ENCODE measurements around the gene DOCK2.
"Not testable (repeated sequence)": the region's sequence is repeated elsewhere in the genome, so short reads cannot be mapped to it uniquely, and the experiment has no call there.

Gene DOCK2

DNA sequence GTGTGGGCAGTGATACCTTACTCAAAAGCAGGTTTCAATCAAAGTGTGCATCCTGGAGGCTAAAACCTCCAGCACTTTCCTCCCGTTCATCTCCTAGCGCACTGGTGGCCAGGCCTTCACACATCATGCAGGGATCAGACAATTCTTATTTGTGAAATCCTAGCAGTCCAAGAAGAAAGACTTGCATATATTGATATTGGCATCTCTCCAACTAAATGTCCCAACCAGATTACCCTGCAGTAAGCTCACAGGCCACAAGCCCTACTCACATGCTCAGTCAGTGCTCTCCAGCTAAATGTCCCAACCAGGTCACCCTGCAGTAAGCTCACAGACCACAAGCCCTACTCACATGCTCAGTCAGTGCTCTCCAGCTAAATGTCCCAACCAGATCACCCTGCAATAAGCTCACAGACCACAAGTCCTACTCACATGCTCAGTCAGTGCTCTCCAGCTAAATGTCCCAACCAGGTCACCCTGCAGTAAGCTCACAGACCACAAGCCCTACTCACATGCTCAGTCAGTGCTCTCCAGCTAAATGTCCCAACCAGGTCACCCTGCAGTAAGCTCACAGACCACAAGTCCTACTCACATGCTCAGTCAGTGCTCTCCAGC, 196.7 kb downstream of the DOCK2 start:
- DNase-seq = not testable (repeated sequence)

DNA sequence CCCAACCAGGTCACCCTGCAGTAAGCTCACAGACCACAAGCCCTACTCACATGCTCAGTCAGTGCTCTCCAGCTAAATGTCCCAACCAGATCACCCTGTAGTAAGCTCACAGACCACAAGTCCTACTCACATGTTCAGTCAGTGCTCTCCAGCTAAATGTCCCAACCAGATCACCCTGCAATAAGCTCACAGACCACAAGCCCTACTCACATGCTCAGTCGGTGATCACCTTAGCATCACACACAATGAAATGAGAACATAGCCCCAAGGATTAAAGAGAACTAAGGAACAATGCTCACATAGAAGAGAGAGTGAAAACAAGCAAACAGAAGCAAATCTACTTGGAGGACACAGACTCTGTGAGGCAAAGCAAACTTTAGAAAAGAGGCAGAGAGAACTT, 197.5 kb downstream of the DOCK2 start:
- not testable (repeated sequence) for DNase-seq

DNA sequence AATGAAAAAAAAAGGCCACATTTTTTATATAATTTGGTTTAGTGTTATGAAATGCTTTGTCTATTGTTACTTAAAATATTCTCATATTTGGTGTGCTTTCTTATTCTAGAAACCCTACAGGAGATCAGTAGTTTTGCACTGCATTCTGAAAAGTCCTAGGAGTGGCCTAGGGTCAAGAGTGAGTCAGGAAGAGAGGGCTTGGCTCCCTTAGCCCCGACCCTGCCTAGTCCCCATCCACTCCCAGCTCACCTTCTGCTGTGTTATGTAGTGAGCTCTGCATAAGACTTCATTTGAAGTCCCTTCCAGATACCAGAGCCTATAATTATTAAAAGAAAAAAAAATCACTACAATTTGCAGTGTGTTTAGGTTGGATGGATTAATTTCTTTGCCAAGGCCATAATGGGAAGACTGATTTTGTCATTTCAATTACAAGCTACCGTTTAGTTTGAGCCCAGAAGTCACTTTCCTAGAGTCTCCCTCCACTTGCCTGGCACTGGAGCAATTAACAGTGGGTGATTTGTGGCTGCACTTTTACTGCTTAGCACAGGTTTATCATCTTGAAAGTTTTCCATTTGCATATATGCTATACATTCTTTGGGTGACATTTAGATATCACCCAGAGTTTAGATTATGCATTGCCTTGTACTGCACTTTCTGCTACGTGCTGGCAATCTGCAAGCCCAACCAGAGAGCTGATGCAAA, 199.9 kb downstream of the DOCK2 start:
- no peak for DNase-seq

DNA sequence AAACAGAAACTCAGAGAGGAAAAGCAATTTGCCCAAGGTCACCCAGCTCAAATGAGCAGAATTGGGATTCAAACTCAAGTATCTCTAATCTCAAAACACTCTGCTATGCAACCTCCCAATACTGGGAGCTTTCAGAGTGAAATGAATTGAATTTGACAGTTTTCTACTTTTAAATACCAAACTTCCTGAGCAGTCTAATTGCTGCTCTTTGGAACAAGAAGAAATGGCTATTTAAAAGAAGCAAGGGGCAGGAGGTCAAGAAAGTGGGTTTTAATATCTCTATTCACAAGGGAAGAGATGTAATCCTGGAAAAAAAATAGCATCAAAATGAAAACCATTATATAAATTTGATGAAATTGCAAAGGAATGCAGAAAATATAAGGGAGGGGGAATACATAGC, 200.6 kb downstream of the DOCK2 start:
- DNase-seq = no peak

DNA sequence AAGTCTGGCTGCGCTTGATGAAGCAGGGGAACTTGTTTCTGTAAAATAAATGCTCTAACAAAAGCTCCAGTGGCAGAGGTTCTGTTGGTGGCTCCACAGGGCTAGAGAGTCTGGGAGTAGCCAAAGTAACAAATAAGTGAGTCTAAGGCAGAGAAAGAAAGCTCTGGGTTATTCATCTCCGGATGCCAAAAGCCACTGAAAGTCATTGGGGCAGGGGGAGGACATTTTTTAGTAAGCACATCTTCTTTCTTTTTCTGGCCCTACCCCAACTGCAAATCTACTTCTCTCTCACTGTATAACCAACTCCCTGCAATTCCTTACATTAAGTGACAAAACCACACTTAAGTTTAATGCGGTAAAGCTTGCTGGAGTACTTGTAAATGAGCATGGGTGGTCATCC, 201.6 kb downstream of the DOCK2 start:
- DNase-seq = no peak

DNA sequence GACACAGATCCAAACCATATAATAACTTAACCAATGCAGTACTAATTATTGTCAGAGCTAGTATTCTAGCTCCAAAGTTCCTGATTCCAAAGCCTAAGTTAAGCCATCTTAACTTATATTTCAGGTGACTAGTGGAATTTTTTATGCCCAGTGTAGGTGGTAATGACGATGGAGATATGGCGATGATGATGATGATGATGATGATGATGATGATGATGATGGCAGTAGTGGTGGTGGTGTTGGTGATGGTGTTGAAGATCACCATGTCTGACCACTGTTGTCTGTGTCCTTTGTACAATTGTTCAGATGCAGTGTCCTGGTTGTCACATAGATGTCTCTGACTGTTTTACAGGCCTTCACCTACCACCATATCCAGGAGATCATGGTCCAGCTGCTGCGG, 203.3 kb downstream of the DOCK2 start:
- DNase-seq = no peak

DNA sequence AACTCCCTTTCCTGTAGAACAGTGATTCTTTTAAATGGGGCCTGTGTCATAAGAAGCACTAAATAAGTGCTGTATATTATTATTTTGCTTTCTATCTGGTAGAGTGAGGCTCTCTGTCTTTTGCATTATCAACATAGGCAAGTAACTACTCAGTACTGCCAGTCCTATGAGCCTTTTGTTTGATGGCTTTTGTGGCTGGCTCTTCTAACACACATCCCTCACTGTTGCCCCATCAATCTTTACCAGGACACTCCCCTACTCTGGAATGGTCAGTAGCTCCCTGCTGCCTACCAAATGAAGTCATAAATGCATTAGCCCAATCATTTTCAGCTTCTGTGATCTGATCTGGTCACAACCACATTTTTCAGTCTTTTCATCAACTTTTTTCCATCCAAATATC, 205.6 kb downstream of the DOCK2 start:
- DNase-seq = no peak

DNA sequence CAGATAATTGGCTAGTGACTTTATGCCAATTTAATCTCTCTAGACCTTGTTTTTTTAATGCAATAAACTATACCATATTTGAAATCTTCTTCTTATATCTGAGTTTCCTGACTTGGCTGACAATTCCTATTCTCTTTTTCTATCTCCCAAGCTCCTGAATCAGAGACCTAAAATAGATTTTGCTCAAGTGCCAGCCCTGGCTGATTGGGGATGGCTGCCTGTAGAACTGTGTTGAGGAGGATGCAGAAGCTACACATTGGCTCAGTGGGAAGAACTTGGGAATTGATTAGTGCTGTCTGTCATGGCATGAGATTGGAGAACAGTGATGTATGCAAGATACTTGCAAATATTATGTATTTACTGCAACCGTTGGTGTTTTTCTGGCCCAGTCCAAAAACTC, 210.4 kb downstream of the DOCK2 start:
- DNase-seq = no peak

DNA sequence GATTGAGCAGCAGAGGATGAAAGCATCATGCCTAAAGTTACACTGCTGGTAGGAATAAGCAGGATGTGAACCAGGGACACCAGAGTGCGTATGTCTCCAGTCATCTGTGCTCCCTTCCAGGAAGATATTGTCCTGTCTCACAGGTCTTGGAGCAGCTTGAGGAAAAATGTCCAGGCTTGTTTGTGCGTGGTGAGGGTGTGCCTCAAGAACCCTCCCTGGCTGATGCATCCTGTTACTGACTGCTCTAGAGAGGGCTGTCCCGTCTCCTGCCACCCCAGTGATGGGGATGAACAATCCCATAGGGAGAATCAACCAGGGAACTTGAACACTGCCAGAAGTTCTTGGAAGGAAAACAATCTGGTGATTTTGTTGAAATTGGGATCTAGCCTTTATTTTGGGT, 211.2 kb downstream of the DOCK2 start:
- DNase-seq = no peak

DNA sequence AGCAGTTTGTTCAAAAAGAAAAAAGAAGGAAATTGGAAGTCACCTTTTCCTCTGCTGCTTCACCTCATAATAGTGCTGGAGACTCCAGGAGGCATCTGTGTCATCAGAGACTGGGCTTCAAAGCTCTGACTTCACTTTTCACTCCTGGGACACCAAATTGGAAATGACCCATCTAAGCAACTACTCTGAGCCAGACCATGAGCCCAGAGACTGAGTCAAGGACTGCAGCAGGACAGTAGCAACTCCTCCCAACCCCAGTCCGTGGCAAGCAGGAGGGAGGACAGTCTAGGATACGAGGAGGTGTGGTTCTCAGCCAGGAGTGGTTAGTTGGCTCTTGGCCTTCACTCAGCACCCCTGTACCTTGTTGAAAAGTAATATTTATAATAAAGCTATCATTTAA, 211.7 kb downstream of the DOCK2 start:
- no peak for DNase-seq

DNA sequence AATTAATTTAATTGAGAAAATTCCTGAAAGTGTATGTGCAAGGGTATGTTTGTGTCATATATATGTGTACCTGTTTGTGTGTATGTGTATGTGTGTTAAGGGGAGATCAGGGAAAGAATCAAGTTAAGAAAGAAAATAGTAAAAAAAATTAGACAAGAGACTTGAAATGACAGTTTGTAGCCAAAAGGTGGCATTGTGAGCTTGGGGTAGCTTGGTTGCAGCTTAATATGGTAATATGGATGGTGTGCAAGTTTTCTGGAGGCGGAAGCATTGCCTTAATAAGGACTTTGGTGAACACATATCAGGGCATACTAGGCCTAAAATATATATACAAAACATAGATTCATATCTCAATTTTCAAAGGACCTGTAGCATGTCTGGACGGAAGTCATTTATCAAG, 213.3 kb downstream of the DOCK2 start:
- no peak for DNase-seq

DNA sequence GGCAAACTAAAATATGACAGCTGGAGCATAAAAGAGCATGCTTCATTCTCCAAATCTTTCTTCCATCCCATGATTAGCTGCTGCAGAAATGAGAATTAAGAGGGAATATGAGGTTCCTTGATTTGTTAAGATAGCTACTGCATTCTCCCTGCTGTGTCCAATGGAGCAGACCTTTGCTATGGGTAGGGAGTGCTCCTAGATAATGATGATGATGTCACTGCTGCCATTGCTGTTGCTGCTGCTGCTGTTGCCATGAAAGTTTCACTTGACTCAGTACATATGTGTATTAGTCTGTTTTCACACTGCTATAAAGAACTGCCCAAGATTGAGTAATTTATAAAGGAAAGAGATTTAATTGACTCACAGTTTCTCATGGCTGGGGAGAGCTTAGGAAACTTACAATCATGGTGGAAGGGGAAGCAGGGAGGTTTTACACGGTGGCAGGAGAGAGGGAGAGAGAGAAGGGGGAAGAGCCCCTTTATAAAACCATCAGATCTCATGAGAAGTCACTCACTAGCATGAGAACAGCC, 214.3 kb downstream of the DOCK2 start:
- no peak for DNase-seq

DNA sequence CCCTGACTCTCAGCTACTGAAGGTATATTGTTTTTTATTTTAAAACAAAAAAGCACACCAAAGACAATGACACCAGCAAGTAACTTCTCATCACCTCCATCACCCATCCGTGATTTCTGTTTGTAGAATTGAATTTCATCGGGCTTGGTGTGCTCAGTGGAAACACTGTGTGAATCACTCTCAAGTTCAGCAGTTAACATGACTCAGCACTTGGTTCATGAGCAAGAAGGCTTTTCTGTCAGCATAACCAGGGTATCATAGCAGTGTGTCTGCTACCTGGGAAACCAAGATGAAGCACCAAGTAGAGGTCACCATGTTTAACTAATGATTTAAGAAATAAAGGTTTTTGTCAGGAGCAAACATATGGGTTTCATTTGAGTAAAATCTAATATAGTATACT, 219.5 kb downstream of the DOCK2 start:
- no peak for DNase-seq

DNA sequence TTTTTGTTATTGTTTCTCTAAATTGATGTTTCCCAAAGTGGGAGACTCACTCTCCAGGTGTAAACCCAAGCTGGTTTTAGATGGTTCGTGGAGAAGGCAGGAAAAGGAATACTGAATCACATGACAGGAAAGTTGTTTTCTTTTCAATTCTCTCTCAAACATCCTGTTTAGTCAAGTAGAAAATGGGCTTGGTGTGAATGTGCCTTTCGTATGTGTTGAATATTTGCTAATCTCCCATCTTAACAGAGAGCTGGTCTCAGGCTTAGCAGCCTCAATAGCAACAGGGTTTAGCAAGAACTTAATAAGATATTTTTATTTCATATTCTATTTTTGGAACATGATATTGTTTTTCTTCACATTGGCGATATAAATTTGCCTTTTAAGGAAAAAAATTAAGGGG, 223.5 kb downstream of the DOCK2 start:
- no peak for DNase-seq

DNA sequence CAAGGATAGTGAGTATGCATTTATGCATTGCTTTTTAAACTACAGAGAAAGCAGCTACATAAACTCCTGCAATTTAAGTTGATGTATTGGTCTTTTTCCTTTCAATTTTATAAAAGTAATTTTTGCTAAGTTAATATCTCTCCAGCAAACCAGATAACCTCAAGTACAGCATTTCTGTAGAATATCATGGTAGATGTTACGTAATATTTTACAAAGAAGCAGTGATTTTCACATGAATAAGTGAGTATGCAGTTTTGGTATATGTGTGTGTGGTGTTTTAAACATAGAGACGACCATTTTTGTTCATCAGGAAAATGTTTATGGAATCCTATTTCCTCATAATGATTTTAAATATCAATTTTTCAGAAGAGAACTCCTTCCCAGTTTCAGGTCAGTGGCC, 224.4 kb downstream of the DOCK2 start:
- DNase-seq = no peak

DNA sequence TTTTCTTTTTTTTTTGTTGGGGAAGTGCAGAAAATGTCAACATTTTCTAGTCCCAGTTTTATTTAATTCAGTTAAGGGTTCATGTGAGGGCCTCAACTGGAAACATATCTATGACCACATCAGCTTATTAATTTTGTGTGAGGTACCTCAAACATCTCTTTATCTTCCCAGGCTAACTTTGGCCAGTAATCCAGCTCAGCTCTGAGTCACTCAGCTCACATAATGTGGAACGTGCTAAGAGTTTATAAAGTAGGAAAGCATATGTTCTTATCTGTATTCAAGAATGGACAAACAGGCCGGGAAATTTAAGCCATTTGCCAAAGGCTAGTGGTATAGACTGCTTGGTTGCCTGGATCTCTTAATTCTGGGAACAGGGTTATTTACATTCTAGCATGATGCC, 224.9 kb downstream of the DOCK2 start:
- DNase-seq = no peak

DNA sequence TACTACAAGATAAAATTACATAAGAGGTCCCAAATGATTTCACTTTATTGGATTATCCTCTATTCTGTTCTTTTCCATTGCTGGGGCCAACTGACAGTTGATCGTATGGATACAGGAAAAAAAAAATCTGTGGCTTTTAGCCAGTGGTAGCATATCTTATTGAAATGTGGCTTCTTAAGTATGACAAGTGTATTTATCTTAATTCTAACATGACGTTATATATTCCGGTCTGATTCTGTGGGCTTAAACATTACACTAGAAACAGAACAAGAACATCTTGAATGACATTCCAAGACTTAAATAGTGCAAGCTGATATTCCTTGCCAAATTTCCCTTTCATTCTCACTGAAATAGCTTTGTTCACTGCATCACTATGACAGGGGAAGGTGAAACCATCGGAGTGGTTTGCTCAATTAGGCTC, 225.3 kb downstream of the DOCK2 start:
- DNase-seq = no peak

DNA sequence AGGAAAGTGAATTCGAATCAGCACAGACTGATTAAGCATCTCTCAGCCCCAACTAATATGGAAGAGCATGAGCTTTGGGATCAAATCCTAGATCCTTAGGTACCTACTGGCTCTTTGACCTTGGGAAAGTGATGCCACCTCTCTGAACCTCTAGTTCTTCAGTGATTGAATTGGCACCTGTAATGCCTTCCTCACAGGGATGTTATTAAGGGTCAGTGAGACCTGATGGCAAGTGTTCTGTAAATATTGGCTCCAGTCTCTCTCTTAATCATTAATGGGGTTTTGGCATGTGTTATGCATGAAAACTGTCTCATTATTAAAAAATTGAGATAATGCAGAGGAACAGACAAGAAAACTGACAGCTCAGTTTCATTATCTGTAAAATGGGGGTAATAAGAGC, 227.4 kb downstream of the DOCK2 start:
- DNase-seq = no peak

DNA sequence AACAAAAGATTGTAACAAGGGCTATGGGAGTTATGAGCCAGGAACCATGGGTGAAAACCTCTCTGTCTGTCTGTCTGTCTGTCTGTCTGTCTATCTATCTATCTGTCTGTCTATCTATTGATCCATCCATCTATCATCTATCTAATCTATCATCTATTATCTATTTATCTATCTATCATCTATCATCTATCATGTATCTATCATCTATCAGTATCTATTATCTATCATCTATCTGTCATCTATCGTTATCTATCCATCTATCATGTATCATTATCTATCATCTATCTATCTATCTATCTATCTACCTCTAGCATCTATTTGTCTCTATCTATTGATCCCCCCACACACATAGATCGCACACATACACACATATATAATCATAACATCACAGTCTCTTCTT, 230.3 kb downstream of the DOCK2 start:
- DNase-seq = no peak

DNA sequence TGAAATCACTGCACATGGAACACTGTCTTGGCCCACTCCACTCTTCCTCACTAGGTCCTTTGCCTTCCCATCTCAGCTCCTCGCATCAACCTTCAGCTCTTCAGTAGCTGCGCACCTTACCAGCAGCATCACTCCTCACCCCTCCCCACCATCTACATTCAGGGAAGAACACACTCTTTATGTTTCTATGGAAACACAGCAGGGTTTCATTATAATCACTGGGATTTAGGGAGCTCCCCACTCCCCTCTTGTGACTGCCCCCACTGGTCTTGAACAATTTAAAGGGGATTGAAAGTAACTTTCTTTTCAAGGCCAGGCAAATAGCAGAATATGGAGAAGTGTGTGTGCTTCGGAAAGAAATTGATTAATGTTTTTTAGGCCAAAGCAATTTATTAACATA, 232.0 kb downstream of the DOCK2 start:
- no peak for DNase-seq

DNA sequence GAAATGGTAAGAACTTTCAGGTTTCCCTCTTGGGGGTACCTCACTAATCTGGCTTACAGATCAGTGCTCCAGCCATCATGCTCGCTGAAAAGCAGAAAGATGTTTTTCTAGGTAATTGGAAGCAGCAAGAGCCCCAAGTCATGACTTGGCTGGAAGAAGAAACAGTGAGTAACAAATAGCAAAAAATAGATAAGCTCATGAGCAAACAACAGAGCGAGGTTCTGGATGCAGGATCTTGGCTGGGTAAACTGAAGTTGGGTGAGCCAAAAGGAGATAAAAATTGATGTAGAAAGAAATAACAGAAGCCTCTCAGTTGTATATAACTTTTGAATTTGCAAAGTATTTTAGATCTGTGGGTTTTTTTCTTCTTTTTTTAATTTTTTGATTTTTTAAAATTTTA, 233.1 kb downstream of the DOCK2 start:
- DNase-seq = no peak

DNA sequence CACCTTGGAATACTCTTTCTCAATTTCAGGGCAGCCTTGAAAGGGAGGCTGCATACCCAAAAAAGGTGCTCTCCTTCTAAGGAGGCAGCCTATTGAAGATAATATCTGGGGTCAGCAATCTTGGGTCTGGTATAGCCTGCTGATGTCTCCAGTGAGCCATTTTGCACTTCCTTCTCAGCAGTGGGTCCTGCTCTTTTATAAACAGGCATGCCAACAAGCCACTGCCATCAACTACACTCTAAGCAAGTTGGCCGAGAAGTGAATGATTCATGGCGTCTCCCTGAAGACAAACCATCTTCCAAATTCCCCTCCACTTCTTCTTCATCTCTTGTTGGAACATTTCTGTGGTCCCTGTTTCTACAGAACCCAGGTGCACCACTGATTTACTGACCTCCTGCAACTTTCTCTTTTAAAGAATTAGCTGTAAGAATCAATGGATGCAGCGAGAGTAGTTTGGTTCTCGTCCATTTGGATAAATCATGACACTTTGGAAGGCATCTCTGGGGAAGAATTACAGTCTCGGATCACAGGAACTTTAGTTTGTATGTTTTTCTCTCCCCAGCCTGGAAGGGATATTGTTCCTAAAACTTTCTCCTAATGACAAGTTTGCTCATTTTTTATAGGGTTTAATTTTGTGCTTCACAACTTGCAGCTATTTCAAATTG, 234.9 kb downstream of the DOCK2 start:
- no peak for DNase-seq

DNA sequence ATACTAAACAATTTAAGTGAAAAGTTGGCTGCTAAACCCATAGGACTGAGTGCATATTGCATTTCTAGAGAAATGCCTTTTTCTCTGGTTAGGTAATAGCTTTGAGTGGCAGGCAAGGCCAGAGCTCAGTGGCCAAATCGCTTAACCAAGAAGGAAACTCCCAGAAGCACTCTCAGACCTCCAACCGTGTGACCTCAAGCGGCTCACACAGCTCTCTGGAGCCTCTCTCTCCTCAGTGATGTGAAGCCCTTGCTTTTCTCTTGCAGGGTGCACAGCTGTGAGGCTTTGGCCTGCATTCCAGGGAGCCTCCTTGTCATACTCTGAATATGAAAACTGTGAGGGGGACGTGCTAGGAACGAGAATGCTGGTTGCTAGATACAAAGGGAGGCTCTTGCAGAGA, 236.6 kb downstream of the DOCK2 start:
- no peak for DNase-seq

DNA sequence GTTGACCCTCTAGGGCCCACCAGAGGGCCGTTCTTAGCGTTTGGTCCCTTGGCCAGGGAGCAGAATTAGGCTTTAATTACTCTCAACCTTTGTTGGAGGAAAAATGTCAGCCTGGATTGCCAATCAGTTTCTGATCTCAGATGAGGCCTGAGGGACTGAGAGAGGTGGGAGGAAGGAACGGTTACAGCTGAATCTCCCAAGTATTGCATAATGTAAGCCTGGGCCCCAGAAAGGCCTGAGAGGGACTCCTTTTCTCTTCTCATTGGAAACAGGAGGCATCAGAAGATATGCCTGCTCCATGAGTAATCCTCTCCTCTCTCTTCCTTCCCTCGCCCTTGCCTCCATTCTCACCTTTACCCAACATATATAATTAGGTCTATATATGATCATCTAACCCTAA, 237.5 kb downstream of the DOCK2 start:
- DNase-seq = no peak

Data from activated CD4-positive, alpha-beta T cell treated with anti-CD3 and anti-CD28 coated beads for 48 hours (primary cell).